ENCODE data around the gene YWHAH. TPM values are rescaled to one million over a fixed set of nuclear protein-coding genes. Genes with fewer than 3 reads are reported as not detected.

The YWHAH gene
- total and polyA plus RNA-seq, 8 donors: 100 to 183 (median 113) TPM

DNA sequence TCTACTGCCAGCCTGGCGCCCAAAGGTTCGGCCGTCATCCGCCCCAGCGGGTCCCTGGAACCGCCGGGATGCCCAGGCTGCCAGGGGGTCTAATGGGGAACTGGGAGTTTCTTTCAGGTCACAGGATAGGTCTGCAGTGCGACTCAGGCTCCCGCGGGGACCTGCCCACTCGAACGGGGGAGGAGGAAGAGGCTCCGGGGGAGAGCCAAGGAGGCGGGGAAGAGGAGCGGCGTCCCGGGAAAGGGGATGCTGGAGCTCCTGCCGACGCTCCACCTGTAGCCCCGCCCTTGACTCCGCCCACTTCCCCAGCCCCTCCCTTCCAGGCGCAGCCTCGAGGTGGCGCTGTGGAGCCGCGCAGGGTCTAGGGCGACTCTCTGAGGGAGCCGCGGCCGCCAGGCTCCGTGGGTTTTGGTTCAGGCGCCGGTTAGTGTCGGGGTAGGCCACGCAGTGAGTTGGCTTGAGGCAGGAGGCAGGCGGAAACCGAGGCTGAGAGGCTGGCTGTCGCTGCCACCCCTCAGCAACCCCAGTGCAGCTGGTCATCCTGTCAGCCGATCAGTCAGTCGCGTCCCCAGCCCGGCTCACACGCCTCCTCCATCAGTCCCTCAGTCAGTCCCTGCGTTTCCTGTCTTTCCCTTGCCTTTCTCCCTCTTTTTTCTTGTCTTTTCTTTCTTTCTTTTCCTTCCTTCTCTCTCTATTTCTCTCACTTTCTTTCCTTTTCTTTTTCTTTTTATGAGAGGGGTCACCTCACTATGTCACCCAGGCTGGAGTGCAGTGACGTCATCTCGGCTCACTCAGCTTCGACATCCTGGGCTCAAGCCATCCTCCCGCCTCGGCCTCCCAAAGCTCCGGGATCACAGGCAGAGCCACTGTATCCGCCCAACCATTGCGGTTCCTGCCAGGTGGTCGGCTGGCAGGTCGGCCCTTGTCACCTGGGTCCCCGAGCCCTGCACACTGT lies 26.4 kb downstream of the YWHAH start:
- no peaks in the 10 kb centered on the region for H3K27me3 ChIP-seq
- H3K27ac ChIP-seq: no peak overlapping the region
- ATAC-seq: peak; percentile 99
- H3K4me3 ChIP-seq: peak overlapping the region; percentile 28 to 39
- no peaks in the 10 kb centered on the region for H3K36me3 ChIP-seq
- DNase-seq: peak; percentile 62 to 97 (median 84)
- H3K4me1 ChIP-seq: peaks cover 6 to 13% of the 10 kb centered on the region in 2 donors
- intact Hi-C loops (cut with DNase I): loop anchor here in 1 of 2 donors (10.0 kb wide), 1 partner anchor 114 kb away; no protein-coding TSS in a partner anchor
- TF ChIP-seq, protein P1, sequence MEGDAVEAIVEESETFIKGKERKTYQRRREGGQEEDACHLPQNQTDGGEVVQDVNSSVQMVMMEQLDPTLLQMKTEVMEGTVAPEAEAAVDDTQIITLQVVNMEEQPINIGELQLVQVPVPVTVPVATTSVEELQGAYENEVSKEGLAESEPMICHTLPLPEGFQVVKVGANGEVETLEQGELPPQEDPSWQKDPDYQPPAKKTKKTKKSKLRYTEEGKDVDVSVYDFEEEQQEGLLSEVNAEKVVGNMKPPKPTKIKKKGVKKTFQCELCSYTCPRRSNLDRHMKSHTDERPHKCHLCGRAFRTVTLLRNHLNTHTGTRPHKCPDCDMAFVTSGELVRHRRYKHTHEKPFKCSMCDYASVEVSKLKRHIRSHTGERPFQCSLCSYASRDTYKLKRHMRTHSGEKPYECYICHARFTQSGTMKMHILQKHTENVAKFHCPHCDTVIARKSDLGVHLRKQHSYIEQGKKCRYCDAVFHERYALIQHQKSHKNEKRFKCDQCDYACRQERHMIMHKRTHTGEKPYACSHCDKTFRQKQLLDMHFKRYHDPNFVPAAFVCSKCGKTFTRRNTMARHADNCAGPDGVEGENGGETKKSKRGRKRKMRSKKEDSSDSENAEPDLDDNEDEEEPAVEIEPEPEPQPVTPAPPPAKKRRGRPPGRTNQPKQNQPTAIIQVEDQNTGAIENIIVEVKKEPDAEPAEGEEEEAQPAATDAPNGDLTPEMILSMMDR (IDR thresholded peaks at IDR 0.05): peak; percentile 88 to 93
- H3K9me3 ChIP-seq: no peaks in the 10 kb centered on the region

- H3K27ac ChIP-seq: no peak overlapping the region
- DNase-seq: no peak
- ATAC-seq: no peak
- TF ChIP-seq, protein P1 (IDR thresholded peaks at IDR 0.05): no peak
- no peak overlapping the region for H3K4me3 ChIP-seq
- no peaks in the 10 kb centered on the region for H3K27me3 ChIP-seq
- intact Hi-C loops (cut with DNase I): loop anchor here in 1 of 2 donors (10.0 kb wide), 1 partner anchor 113 kb away; no protein-coding TSS in a partner anchor
- H3K4me1 ChIP-seq: peaks cover 6 to 13% of the 10 kb centered on the region in 2 donors
- H3K36me3 ChIP-seq: no peaks in the 10 kb centered on the region
- H3K9me3 ChIP-seq: no peaks in the 10 kb centered on the region
Measured at GRCh38 chr22:31972180-31972579, 27.8 kb downstream of the YWHAH start.

- H3K27ac ChIP-seq: no peak overlapping the region
- ATAC-seq (no peak), DNase-seq (no peak)
- TF ChIP-seq, protein P1 (IDR thresholded peaks at IDR 0.05): no peak
- H3K27me3 ChIP-seq: no peaks in the 10 kb centered on the region
- H3K4me3 ChIP-seq: no peak overlapping the region
- no peaks in the 10 kb centered on the region for H3K9me3 ChIP-seq
- peaks cover 6 to 13% of the 10 kb centered on the region in 2 donors for H3K4me1 ChIP-seq
- H3K36me3 ChIP-seq: no peaks in the 10 kb centered on the region
- intact Hi-C loops (cut with DNase I): loop anchor here in 1 of 2 donors (10.0 kb wide), 1 partner anchor 111 kb away; no protein-coding TSS in a partner anchor
Measured at GRCh38 chr22:31973739-31974138, 29.4 kb downstream of the YWHAH start.

DNA sequence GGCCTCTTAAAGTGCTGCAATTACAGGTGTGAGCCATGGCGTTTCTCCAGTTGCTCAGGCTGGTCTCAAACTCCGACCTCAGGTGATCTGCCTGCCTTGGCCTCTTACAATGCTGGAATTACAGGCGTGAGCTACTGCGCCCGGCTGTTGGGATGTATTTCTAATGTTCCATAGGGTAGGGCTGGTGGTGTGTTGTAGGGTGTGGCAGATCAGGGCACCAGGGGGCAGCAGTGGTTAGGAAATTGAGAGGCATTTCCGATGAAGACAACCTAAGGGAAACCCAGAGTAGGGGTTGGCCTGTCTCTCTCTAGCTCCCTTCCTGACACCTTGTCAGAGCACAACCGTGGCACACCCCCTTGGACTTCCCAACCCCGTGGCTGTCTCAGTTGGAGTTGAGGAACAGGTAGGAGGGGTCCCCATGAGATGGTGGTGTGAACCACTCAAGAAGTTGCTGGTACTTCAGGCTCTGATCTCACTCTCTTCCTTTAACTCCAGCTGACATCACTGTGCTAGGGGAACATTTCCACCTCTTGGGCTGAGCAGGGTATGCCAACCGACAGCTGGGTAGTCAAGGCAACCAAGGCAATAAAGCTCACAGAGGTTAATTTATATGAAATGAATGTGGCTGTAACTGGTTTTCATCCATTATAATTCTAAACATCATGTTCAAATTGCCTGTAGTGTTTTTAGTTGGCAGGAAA lies 33.0 kb downstream of the YWHAH start:
- no peak overlapping the region for H3K4me3 ChIP-seq
- no peaks in the 10 kb centered on the region for H3K36me3 ChIP-seq
- no peaks in the 10 kb centered on the region for H3K4me1 ChIP-seq
- TF ChIP-seq, protein P1 (IDR thresholded peaks at IDR 0.05): peak; percentile 50 to 66
- intact Hi-C loops (cut with DNase I): loop anchor here in 1 of 2 donors (10.0 kb wide), 1 partner anchor 108 kb away; no protein-coding TSS in a partner anchor
- ATAC-seq: peak; percentile 95
- H3K27ac ChIP-seq: no peak overlapping the region
- H3K9me3 ChIP-seq: no peaks in the 10 kb centered on the region
- no peaks in the 10 kb centered on the region for H3K27me3 ChIP-seq
- peak; percentile 35 to 78 (median 66) for DNase-seq

Data from left lung (tissue), 10 donors.